GM18499 (cell line): Measurements from ENCODE around the gene DOCK7.
"Not testable (repeated sequence)": the region's sequence is repeated elsewhere in the genome, so short reads cannot be mapped to it uniquely, and the experiment has no call there.

Source experiments
- ATAC-seq: cut with Tn5 transposase; IDR thresholded peaks from one replicate; pipeline ENCODE4 v1.9.1; 2021; ENCODE audit warnings: moderate number of reproducible peaks; ENCODE audit not compliant: insufficient read depth, unreplicated experiment

Gene DOCK7

GRCh38 chr1:62706985-62707743, 19.0 kb upstream of the DOCK7 start:
- ATAC-seq = no peak

- ATAC-seq = not testable (repeated sequence)
Observed at GRCh38 chr1:62698161-62698560, 10.0 kb upstream of the DOCK7 start.

- not testable (repeated sequence) for ATAC-seq
Observed at GRCh38 chr1:62694479-62694878, 6.3 kb upstream of the DOCK7 start.

GRCh38 chr1:62693123-62693522, 4.9 kb upstream of the DOCK7 start:
- ATAC-seq = no peak

- ATAC-seq = no peak
Observed at GRCh38 chr1:62691062-62691844, 3.1 kb upstream of the DOCK7 start.

GRCh38 chr1:62689524-62689923, 1.3 kb upstream of the DOCK7 start:
- no peak for ATAC-seq

- no peak for ATAC-seq
Observed at GRCh38 chr1:62688687-62689085, 500 bp upstream of the DOCK7 start.

GRCh38 chr1:62687421-62687902, 724 bp downstream of the DOCK7 start:
- no peak for ATAC-seq

GRCh38 chr1:62686822-62687221, 1.4 kb downstream of the DOCK7 start:
- ATAC-seq = no peak

- no peak for ATAC-seq
Observed at GRCh38 chr1:62685431-62685859, 2.7 kb downstream of the DOCK7 start.

- no peak for ATAC-seq
Observed at GRCh38 chr1:62682531-62682930, 5.7 kb downstream of the DOCK7 start.

GRCh38 chr1:62680992-62681391, 7.2 kb downstream of the DOCK7 start:
- ATAC-seq = not testable (repeated sequence)

GRCh38 chr1:62677822-62678221, 10.4 kb downstream of the DOCK7 start:
- ATAC-seq = not testable (repeated sequence)

- ATAC-seq = no peak
Observed at GRCh38 chr1:62676611-62677356, 11.4 kb downstream of the DOCK7 start.

GRCh38 chr1:62673629-62674028, 14.6 kb downstream of the DOCK7 start:
- ATAC-seq = no peak

- no peak for ATAC-seq
Observed at GRCh38 chr1:62672029-62672428, 16.2 kb downstream of the DOCK7 start.

GRCh38 chr1:62654744-62655143, 33.4 kb downstream of the DOCK7 start:
- ATAC-seq = no peak

GRCh38 chr1:62652387-62652786, 35.8 kb downstream of the DOCK7 start:
- ATAC-seq = no peak

GRCh38 chr1:62643283-62643682, 44.9 kb downstream of the DOCK7 start:
- ATAC-seq = no peak

- no peak for ATAC-seq
Observed at GRCh38 chr1:62637392-62638105, 50.6 kb downstream of the DOCK7 start.
